HK-2 (cell line): ENCODE data around the gene CFLAR.
"Not testable (repeated sequence)": the region's sequence is repeated elsewhere in the genome, so short reads cannot be mapped to it uniquely, and the experiment has no call there.

Experiments used
- DNase-seq: peaks from one replicate; pipeline ENCODE4 v3.0.0-alpha.2; 2018; ENCODE audit not compliant: unreplicated experiment

The CFLAR gene

GRCh38 chr2:201118961-201119854 is 3.2 kb downstream of the CFLAR start:
- DNase-seq, result no peak

DNA sequence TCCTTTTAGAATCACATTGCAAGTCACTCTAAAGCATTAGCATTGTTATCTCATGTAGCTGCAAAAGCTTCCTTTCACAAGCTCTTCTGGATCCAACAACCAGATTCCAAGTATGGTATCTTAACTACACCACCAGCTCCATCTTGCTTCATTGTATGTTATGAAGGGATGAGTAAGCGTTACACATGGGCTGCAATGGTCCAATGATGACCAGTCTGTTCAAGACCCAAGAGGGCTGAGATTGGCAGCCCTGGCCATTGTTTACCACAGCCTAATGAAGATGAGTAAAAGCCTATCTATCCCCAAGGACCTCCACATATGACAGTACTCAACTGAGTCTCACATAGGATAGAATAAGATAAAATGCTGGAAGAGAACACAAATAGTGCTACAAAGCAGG is 6.3 kb downstream of the CFLAR start:
- no peak for DNase-seq

- DNase-seq, result no peak
Measured at GRCh38 chr2:201126308-201127151, 10.6 kb downstream of the CFLAR start.

DNA sequence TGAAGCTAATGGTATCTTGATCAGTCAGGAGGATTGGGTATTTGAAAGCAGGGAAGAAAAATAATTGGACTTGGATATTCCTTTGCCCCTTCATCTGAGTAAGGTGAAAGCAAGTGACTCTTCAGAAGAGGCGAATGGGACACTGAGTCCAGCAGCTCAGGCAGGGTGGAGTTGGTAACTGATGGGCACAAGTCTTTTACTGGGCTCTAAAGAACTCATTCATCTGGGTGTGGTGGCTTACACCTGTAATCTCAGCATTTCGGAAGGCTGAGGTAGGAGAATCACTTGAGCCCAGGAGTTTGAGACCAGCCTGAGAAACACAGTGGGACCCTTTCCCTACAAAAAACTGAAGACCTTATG is 11.2 kb downstream of the CFLAR start:
- DNase-seq, result no peak

- no peak for DNase-seq
Measured at GRCh38 chr2:201127570-201127969, 11.6 kb downstream of the CFLAR start.

- no peak for DNase-seq
Measured at GRCh38 chr2:201128033-201128432, 12.1 kb downstream of the CFLAR start.

GRCh38 chr2:201128933-201129505 is 13.1 kb downstream of the CFLAR start:
- no peak for DNase-seq

DNA sequence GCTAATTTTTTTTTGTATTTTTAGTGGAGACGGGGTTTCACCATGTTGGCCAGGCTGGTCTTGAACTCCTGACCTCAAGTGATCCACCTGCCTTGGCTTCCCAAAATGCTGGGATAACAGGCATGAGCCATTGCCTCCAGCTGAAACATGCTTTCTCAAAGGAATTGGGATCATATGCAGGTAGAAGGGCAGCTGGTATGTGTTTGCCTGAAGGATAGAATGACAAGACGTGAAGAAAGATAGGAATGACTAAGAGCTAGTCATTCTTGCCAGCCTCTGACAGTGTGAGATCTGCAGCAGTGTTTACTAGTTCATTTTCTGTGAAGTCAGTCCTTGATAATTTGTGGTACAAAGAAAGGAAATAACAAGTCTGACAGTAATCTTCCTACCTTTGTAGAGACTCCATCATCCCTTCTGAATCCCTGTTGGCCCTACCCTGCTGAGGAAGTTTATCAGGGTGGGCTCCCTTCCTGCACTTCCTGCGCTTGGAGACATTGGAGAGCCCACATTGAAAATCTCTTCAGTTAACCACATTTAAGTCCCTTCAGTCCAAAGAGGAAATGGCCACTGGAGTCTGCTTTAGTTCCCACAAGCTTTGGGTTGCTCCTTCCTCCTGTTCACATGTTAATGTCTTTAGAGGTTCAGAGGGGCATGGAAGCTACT is 14.7 kb downstream of the CFLAR start:
- no peak for DNase-seq

DNA sequence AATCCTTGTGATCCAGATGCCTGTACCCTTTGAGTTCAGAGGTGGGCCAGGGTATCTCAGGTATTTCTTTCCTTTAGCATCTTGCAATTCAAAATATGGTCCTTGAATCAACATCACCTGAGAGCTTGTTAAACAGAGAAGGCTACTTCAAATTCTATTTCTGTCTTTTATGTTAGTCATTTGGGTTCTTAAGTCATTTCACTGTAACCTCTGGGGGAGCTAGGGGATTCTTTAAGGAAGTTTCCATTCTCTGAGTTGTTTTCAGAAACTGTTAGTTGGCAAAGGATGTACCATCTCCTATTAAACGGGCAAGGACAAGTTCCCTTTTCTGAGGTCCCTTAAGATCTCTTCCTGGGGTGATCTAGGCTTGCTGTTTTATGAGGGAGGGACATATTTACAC is 16.6 kb downstream of the CFLAR start:
- DNase-seq, result no peak

GRCh38 chr2:201135386-201135785 is 19.4 kb downstream of the CFLAR start:
- DNase-seq, result no peak

DNA sequence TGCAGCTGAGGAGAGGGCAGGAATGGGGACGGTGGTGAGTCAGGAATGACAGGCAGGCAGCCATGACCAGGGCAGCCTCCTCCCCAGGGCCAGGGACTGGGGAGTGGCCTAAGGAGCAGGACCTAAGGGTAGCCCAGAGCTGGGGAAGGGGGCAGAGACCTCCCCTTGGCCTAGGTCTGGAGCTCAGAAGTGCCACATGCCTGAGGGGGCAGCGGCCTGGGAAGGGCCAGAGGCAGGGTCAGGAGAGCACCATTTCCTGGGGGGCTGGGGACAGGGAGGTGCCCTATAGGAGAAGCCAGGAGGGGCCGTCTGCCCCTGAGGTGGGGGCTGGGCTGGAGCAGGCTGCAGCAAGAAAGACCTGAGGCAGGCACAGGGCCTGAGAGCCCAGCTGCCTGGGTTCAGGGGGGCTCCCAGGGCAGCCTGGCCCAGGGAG is 20.9 kb downstream of the CFLAR start:
- no peak for DNase-seq

DNA sequence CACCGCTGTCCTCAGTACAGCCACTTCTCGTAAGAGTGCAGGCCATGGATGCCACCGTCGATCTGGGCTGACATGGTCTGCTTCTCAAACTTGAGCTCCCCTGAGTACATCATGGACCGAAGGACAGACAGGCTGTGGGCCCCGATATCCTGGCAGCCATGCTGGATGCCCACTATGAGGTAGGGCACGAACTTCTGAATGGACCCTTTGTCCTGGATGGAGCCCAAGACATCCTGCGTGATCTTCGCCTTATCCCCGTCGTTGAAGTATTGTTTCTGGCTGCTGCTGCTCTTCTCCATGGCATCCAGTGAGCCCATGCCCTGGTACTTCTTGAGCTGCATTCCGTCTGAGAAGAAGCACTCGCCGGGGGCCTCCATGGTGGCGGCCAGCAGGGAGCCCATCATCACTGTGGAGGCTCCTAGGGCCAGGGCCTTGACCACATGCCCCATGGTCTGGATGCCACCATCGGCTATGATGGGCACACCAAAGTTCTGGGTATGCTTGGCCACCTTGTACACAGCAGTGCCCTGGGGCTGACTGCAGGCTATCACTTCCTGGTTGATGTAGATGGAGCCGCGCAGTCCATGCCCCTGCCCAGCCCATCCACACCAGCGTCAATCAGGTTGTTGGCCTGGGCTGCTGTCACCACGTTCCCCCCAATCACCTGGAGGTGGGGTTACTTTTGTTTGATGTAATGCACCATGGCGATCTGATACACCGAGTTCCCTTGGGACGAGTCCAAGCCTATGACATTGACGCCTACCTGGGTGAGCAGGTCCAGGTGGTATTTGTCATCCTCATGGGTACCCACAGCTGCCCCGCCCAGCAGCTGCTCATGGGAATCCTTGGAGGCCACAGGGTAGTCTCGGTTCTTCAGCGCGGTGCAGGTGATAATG is 21.8 kb downstream of the CFLAR start:
- DNase-seq, result no peak

DNA sequence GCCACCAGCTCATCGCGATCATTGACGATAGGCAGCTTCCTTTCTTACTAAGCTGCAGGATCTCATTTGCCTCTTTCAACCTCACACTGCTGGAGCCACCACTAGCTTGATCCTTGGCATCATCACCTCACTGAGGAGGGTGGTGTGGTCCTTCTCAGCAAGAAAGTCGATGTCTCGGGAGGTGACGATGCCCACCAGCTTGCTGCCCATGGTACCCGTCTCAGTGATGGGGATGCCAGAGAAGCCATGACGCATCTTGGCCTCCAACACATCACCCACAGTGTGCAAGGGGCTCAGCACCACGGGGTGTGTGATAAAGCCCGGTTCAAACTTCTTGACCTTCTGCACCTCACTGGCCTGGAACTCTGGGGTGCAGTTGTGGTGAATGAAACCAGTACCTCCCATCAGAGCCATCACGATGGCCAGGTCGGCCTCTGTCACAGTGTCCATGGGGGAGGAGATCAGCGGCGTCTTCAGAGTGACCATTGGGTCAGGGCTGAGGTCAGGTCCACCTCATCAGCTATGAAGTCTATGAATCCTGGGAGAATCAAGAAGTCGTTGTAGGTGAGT is 22.5 kb downstream of the CFLAR start:
- DNase-seq, result no peak

DNA sequence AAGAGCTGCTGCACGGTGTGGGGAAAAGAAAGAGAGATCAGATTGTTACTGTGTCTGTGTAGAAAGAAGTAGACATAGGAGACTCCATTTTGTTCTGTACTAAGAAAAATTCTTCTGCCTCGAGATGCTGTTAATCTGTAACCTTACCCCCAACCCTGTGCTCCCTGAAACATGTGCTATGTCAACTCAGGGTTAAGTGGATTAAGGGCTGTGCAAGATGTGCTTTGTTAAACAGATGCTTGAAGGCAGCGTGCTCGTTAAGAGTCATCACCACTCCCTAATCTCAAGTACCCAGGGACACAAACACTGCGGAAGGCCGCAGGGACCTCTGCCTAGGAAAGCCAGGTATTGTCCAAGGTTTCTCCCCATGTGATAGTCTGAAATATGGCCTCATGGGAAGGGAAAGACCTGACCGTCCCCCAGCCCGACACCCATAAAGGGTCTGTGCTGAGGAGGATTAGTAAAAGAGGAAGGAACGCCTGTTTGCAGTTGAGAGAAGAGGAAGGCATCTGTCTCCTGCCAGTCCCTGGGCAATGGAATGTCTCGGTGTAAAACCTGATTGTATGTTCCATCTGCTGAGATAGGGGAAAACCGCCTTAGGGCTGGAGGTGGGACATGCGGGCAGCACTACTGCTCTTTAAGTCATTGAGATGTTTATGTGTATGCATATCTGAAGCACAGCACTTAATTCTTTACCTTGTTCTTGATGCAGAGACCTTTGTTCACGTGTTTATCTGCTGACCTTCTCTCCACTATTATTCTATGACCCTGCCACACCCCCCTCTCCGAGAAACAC is 23.2 kb downstream of the CFLAR start:
- not testable (repeated sequence) for DNase-seq

GRCh38 chr2:201139836-201140604 is 24.1 kb downstream of the CFLAR start:
- no peak for DNase-seq

GRCh38 chr2:201144101-201145051 is 28.4 kb downstream of the CFLAR start:
- no peak for DNase-seq

- no peak for DNase-seq
Measured at GRCh38 chr2:201148434-201148990, 32.5 kb downstream of the CFLAR start.
